Measurements from ENCODE around the gene TMEM205. TPM values are rescaled to one million over a fixed set of nuclear protein-coding genes. Genes with fewer than 3 reads are reported as not detected.

The TMEM205 gene
- total and polyA plus RNA-seq, 2 experiments from 2014 or later: 84.6 to 152 TPM

DNA sequence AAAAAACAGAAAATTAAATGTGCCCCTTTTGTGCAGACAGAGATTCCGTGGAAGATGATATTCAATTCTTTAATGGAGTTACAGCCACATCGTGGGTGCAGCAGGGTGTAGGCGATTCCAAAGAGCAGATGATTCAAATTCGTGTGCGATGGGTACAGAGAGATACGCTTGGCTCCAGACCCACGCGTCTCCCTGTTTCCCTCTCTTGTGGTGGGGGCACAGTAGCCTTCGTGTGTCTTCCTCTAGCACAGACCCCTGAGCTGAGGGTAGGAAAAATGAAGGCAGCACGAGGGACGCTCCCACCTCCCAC, 45.3 kb downstream of the TMEM205 start:
- no peaks in the 10 kb centered on the region for H3K9me3 ChIP-seq (ENCODE audit: low read depth)
- H3K36me3 ChIP-seq (ENCODE audit: low read depth): no peaks in the 10 kb centered on the region
- H3K27me3 ChIP-seq (replicated peaks; ENCODE audit: insufficient read depth): no peaks in the 10 kb centered on the region
- no peaks in the 10 kb centered on the region for H3K9me2 ChIP-seq (ENCODE audit: insufficient read depth)
- TF ChIP-seq EZH2 (IDR thresholded peaks at IDR 0.05; ENCODE audit: insufficient read depth, poor library complexity, severe bottlenecking): no peak
- no peak for TF ChIP-seq EZH2phosphoT487 (IDR thresholded peaks at IDR 0.05; ENCODE audit: insufficient read depth, low read depth)
- H3K27ac ChIP-seq: no peak overlapping the region
- no peaks in the 10 kb centered on the region for H3K79me2 ChIP-seq (ENCODE audit: insufficient read depth)
- peaks cover 5% of the 10 kb centered on the region; the same call in 1 of the 2 replicates for H3F3A ChIP-seq (ENCODE audit: insufficient read depth)
- H3K4me2 ChIP-seq (ENCODE audit: unreplicated experiment): no peak overlapping the region
- no peak overlapping the region for H3K9ac ChIP-seq
- WGBS, 2 experiments (ENCODE audit: low coverage in 1 of 2, low lambda C conversion rate in 2 of 2, missing lambda C conversion rate in 2 of 2): 43 to 55% methylated on average over 11 of the region's 11 CpGs
- no peaks in the 10 kb centered on the region for H4K20me1 ChIP-seq (ENCODE audit: insufficient read depth)
- no peaks in the 10 kb centered on the region for H3K4me1 ChIP-seq (ENCODE audit: insufficient read depth)
- in situ Hi-C loops (cut with MboI): no loop called here
- no peak overlapping the region for H2AFZ ChIP-seq
- no peak for DNase-seq
- no peak overlapping the region for H3K4me3 ChIP-seq

GRCh38 chr19:11299946-11300810, 45.9 kb downstream of the TMEM205 start:
- Histone ChIP-seq H3K9ac (no peak overlapping the region), H3K36me3 (ENCODE audit: low read depth) (no peaks in the 10 kb centered on the region), H3K9me3 (ENCODE audit: low read depth) (no peaks in the 10 kb centered on the region), H3K4me2 (ENCODE audit: unreplicated experiment) (no peak overlapping the region), H4K20me1 (ENCODE audit: insufficient read depth) (no peaks in the 10 kb centered on the region), H3K4me1 (ENCODE audit: insufficient read depth) (no peaks in the 10 kb centered on the region), H3K27ac (no peak overlapping the region), H3F3A (ENCODE audit: insufficient read depth) (peaks cover 5% of the 10 kb centered on the region; the same call in 1 of the 2 replicates), H3K9me2 (ENCODE audit: insufficient read depth) (no peaks in the 10 kb centered on the region), H3K79me2 (ENCODE audit: insufficient read depth) (no peaks in the 10 kb centered on the region), H3K27me3 (replicated peaks; ENCODE audit: insufficient read depth) (no peaks in the 10 kb centered on the region), H3K4me3 (no peak overlapping the region), H2AFZ (no peak overlapping the region)
- DNase-seq: no peak
- 41 to 46% methylated on average over 8 of the region's 8 CpGs for WGBS, 2 experiments (ENCODE audit: low coverage in 1 of 2, low lambda C conversion rate in 2 of 2, missing lambda C conversion rate in 2 of 2)
- in situ Hi-C loops (cut with MboI): loop anchor here (25.0 kb wide), 1 partner anchor 162 kb away; no protein-coding TSS in a partner anchor
- TF ChIP-seq EZH2 (IDR thresholded peaks at IDR 0.05; ENCODE audit: insufficient read depth, poor library complexity, severe bottlenecking): no peak
- no peak for TF ChIP-seq EZH2phosphoT487 (IDR thresholded peaks at IDR 0.05; ENCODE audit: insufficient read depth, low read depth)

- H3K9ac ChIP-seq: no peak overlapping the region
- no peaks in the 10 kb centered on the region for H3K9me3 ChIP-seq (ENCODE audit: low read depth)
- no peak for TF ChIP-seq EZH2 (IDR thresholded peaks at IDR 0.05; ENCODE audit: insufficient read depth, poor library complexity, severe bottlenecking)
- TF ChIP-seq EZH2phosphoT487 (IDR thresholded peaks at IDR 0.05; ENCODE audit: insufficient read depth, low read depth): no peak
- H3K4me3 ChIP-seq: no peak overlapping the region
- no peak overlapping the region for H3K4me2 ChIP-seq (ENCODE audit: unreplicated experiment)
- H3K27me3 ChIP-seq (replicated peaks; ENCODE audit: insufficient read depth): no peaks in the 10 kb centered on the region
- DNase-seq: peak; percentile 26
- peak overlapping the region; percentile 49 for H2AFZ ChIP-seq
- no peak overlapping the region for H3K27ac ChIP-seq
- peaks cover 6% of the 10 kb centered on the region for H3K4me1 ChIP-seq (ENCODE audit: insufficient read depth)
- no peaks in the 10 kb centered on the region for H4K20me1 ChIP-seq (ENCODE audit: insufficient read depth)
- 17 to 20% methylated on average over 7 of the region's 7 CpGs for WGBS, 2 experiments (ENCODE audit: low coverage in 1 of 2, low lambda C conversion rate in 2 of 2, missing lambda C conversion rate in 2 of 2)
- no peaks in the 10 kb centered on the region for H3K79me2 ChIP-seq (ENCODE audit: insufficient read depth)
- peaks cover 9% of the 10 kb centered on the region for H3F3A ChIP-seq (ENCODE audit: insufficient read depth)
- H3K9me2 ChIP-seq (ENCODE audit: insufficient read depth): no peaks in the 10 kb centered on the region
- H3K36me3 ChIP-seq (ENCODE audit: low read depth): no peaks in the 10 kb centered on the region
- in situ Hi-C loops (cut with MboI): loop anchor here (25.0 kb wide), 1 partner anchor 166 kb away; no protein-coding TSS in a partner anchor
These were observed 49.8 kb downstream of the TMEM205 start for GRCh38 chr19:11296264-11296663.

- H3F3A ChIP-seq (ENCODE audit: insufficient read depth): peaks cover 9% of the 10 kb centered on the region
- TF ChIP-seq EZH2 (IDR thresholded peaks at IDR 0.05; ENCODE audit: insufficient read depth, poor library complexity, severe bottlenecking): no peak
- no peak for TF ChIP-seq EZH2phosphoT487 (IDR thresholded peaks at IDR 0.05; ENCODE audit: insufficient read depth, low read depth)
- H3K9ac ChIP-seq: no peak within 1 kb of the TSS
- H3K27ac ChIP-seq: no peak within 1 kb of the TSS
- in situ Hi-C loops (cut with MboI): loop anchor here (25.0 kb wide), 1 partner anchor 167 kb away; no protein-coding TSS in a partner anchor
- no peak within 1 kb of the TSS for H3K4me3 ChIP-seq
- 83 to 84% methylated on average over 8 of the region's 8 CpGs for WGBS, 2 experiments (ENCODE audit: low coverage in 1 of 2, low lambda C conversion rate in 2 of 2, missing lambda C conversion rate in 2 of 2)
- H3K79me2 ChIP-seq (ENCODE audit: insufficient read depth): no peaks in the 10 kb centered on the region
- no peak within 1 kb of the TSS for H3K4me2 ChIP-seq (ENCODE audit: unreplicated experiment)
- no peaks in the 10 kb centered on the region for H4K20me1 ChIP-seq (ENCODE audit: insufficient read depth)
- no peaks in the 10 kb centered on the region for H3K9me3 ChIP-seq (ENCODE audit: low read depth)
- peak within 1 kb of the TSS; percentile 49 for H2AFZ ChIP-seq
- DNase-seq: no peak
- H3K27me3 ChIP-seq (replicated peaks; ENCODE audit: insufficient read depth): no peaks in the 10 kb centered on the region
- peaks cover 6% of the 10 kb centered on the region for H3K4me1 ChIP-seq (ENCODE audit: insufficient read depth)
- no peaks in the 10 kb centered on the region for H3K9me2 ChIP-seq (ENCODE audit: insufficient read depth)
- H3K36me3 ChIP-seq (ENCODE audit: low read depth): no peaks in the 10 kb centered on the region
These were observed 50.3 kb downstream of the TMEM205 start, which contains the start of gene TSPAN16 for GRCh38 chr19:11295665-11296245. Gene TSPAN16, plus strand, starts transcription at chr19:11296160. Its CDS starts 138 bp downstream, at chr19:11296298.
